ENCODE data around the gene FPR1. TPM values are rescaled to one million over a fixed set of nuclear protein-coding genes. Genes with fewer than 3 reads are reported as not detected.
A peak's percentile ranks its signal among the peaks of the same experiment; 100 is the strongest.

Gene FPR1
- total and polyA plus RNA-seq, 2 experiments from 2014 or later = not detected

GRCh38 chr19:51706296-51706695, 45.4 kb downstream of the FPR1 start:
- H2AFZ ChIP-seq = no peak overlapping the region
- in situ Hi-C loops (cut with MboI) = no loop called here

GRCh38 chr19:51704626-51705025, 47.1 kb downstream of the FPR1 start:
- Histone ChIP-seq H3K79me2 (ENCODE audit: insufficient read depth) (peaks cover 9% of the 10 kb centered on the region), H3K36me3 (ENCODE audit: low read depth) (peaks cover 16% of the 10 kb centered on the region), H3K27me3 (replicated peaks; ENCODE audit: insufficient read depth) (no peaks in the 10 kb centered on the region), H2AFZ (0 out of 2 replicates have a peak overlapping the region, but pooled peaks have one; percentile 61), H3F3A (ENCODE audit: insufficient read depth) (peaks cover 56% of the 10 kb centered on the region), H3K4me1 (ENCODE audit: insufficient read depth) (0 out of 2 replicates have a peak, but pooled peaks cover 7% of the 10 kb centered on the region), H3K9me3 (ENCODE audit: low read depth) (no peaks in the 10 kb centered on the region), H3K9ac (peak overlapping the region; percentile 98), H4K20me1 (ENCODE audit: insufficient read depth) (no peaks in the 10 kb centered on the region; the same call in 1 of the 2 replicates), H3K27ac (peak overlapping the region; percentile 83), H3K4me3 (peak overlapping the region; percentile 85), H3K9me2 (ENCODE audit: insufficient read depth) (no peaks in the 10 kb centered on the region), H3K4me2 (ENCODE audit: unreplicated experiment) (peak overlapping the region; percentile 97)
- WGBS, 2 experiments (ENCODE audit: low coverage in 1 of 2, low lambda C conversion rate in 2 of 2, missing lambda C conversion rate in 2 of 2) = 7 to 9% methylated on average over 1 to 4 of the region's 4 CpGs
- TF ChIP-seq EZH2phosphoT487 (IDR thresholded peaks at IDR 0.05; ENCODE audit: insufficient read depth, low read depth) (no peak), EZH2 (IDR thresholded peaks at IDR 0.05; ENCODE audit: insufficient read depth, poor library complexity, severe bottlenecking) (no peak)
- no peak for DNase-seq
- in situ Hi-C loops (cut with MboI) = no loop called here

More at GRCh38 chr19:51706296-51706695, 45.4 kb downstream of the FPR1 start:
- Histone ChIP-seq H4K20me1 (ENCODE audit: insufficient read depth) (no peaks in the 10 kb centered on the region), H3K4me1 (ENCODE audit: insufficient read depth) (peaks cover 7% of the 10 kb centered on the region; the same call in 1 of the 2 replicates), H3K9me3 (ENCODE audit: low read depth) (no peaks in the 10 kb centered on the region), H3K4me3 (no peak overlapping the region), H3K27me3 (replicated peaks; ENCODE audit: insufficient read depth) (no peaks in the 10 kb centered on the region), H3K9ac (no peak overlapping the region), H3K79me2 (ENCODE audit: insufficient read depth) (0 out of 2 replicates have a peak, but pooled peaks cover 7% of the 10 kb centered on the region), H3K27ac (no peak overlapping the region), H3F3A (ENCODE audit: insufficient read depth) (peaks cover 56% of the 10 kb centered on the region), H3K4me2 (ENCODE audit: unreplicated experiment) (no peak overlapping the region), H3K36me3 (ENCODE audit: low read depth) (peaks cover 15% of the 10 kb centered on the region), H3K9me2 (ENCODE audit: insufficient read depth) (no peaks in the 10 kb centered on the region)
- WGBS, 2 experiments (ENCODE audit: low coverage in 1 of 2, low lambda C conversion rate in 2 of 2, missing lambda C conversion rate in 2 of 2) = 95 to 100% methylated on average over 4 of the region's 4 CpGs
- no peak for DNase-seq
- TF ChIP-seq EZH2 (IDR thresholded peaks at IDR 0.05; ENCODE audit: insufficient read depth, poor library complexity, severe bottlenecking) (no peak), EZH2phosphoT487 (IDR thresholded peaks at IDR 0.05; ENCODE audit: insufficient read depth, low read depth) (no peak)

- Histone ChIP-seq H3K4me3 (peak overlapping the region; percentile 85), H3K27ac (peak overlapping the region; percentile 83), H3K4me2 (ENCODE audit: unreplicated experiment) (peak overlapping the region; percentile 97), H3K27me3 (replicated peaks; ENCODE audit: insufficient read depth) (no peaks in the 10 kb centered on the region), H3K9me3 (ENCODE audit: low read depth) (no peaks in the 10 kb centered on the region), H4K20me1 (ENCODE audit: insufficient read depth) (no peaks in the 10 kb centered on the region; the same call in 1 of the 2 replicates), H3K4me1 (ENCODE audit: insufficient read depth) (0 out of 2 replicates have a peak, but pooled peaks cover 7% of the 10 kb centered on the region), H3F3A (ENCODE audit: insufficient read depth) (peaks cover 61% of the 10 kb centered on the region), H2AFZ (peak overlapping the region; percentile 61; the same call in 1 of the 2 replicates), H3K9ac (peak overlapping the region; percentile 98), H3K9me2 (ENCODE audit: insufficient read depth) (no peaks in the 10 kb centered on the region), H3K36me3 (ENCODE audit: low read depth) (peaks cover 16% of the 10 kb centered on the region), H3K79me2 (ENCODE audit: insufficient read depth) (peaks cover 17% of the 10 kb centered on the region)
- in situ Hi-C loops (cut with MboI) = no loop called here
- TF ChIP-seq EZH2 (IDR thresholded peaks at IDR 0.05; ENCODE audit: insufficient read depth, poor library complexity, severe bottlenecking) (no peak), EZH2phosphoT487 (IDR thresholded peaks at IDR 0.05; ENCODE audit: insufficient read depth, low read depth) (no peak)
- peak; percentile 97 for DNase-seq
- 1 to 3% methylated on average over 54 to 64 of the region's 74 CpGs for WGBS, 2 experiments (ENCODE audit: low coverage in 1 of 2, low lambda C conversion rate in 2 of 2, missing lambda C conversion rate in 2 of 2)
These were observed 47.8 kb downstream of the FPR1 start for GRCh38 chr19:51703575-51704515.

- Histone ChIP-seq H3K27ac (peak overlapping the region; percentile 83), H2AFZ (no peak overlapping the region), H3K27me3 (replicated peaks; ENCODE audit: insufficient read depth) (no peaks in the 10 kb centered on the region), H3K4me1 (ENCODE audit: insufficient read depth) (0 out of 2 replicates have a peak, but pooled peaks cover 7% of the 10 kb centered on the region), H3K9me2 (ENCODE audit: insufficient read depth) (no peaks in the 10 kb centered on the region), H3K9me3 (ENCODE audit: low read depth) (no peaks in the 10 kb centered on the region), H3K4me3 (peak overlapping the region; percentile 85; the same call in 1 of the 2 replicates), H3K36me3 (ENCODE audit: low read depth) (peaks cover 19% of the 10 kb centered on the region), H3K9ac (peak overlapping the region; percentile 98), H3K4me2 (ENCODE audit: unreplicated experiment) (peak overlapping the region; percentile 97), H4K20me1 (ENCODE audit: insufficient read depth) (no peaks in the 10 kb centered on the region; the same call in 1 of the 2 replicates), H3F3A (ENCODE audit: insufficient read depth) (peaks cover 66% of the 10 kb centered on the region), H3K79me2 (ENCODE audit: insufficient read depth) (peaks cover 25% of the 10 kb centered on the region)
- no peak for TF ChIP-seq EZH2phosphoT487 (IDR thresholded peaks at IDR 0.05; ENCODE audit: insufficient read depth, low read depth)
- TF ChIP-seq EZH2 (IDR thresholded peaks at IDR 0.05; ENCODE audit: insufficient read depth, poor library complexity, severe bottlenecking) = no peak
- in situ Hi-C loops (cut with MboI) = no loop called here
- WGBS, 2 experiments (ENCODE audit: low coverage in 1 of 2, low lambda C conversion rate in 2 of 2, missing lambda C conversion rate in 2 of 2) = 41 to 45% methylated on average over 43 to 46 of the region's 46 CpGs
- DNase-seq = peak; percentile 21
These were observed 48.7 kb downstream of the FPR1 start for GRCh38 chr19:51702825-51703574.

Measured in GM23248 (cell line).